H1 (cell line): ENCODE measurements around the gene USP30. TPM values are rescaled to one million over a fixed set of nuclear protein-coding genes. Genes with fewer than 3 reads are reported as not detected.

Experiments
- CTCF ChIA-PET: fragments of 300-600 bp; sonication (Branson Sonifier 250); formaldehyde crosslinking; loops from one replicate; lab custom pipeline; 2021; ENCODE audit not compliant: partially characterized antibody; lab: Charles Lee
- POLR2A ChIA-PET: fragments of 300-600 bp; sonication (Branson Sonifier 250); formaldehyde crosslinking; loops from one replicate; lab custom pipeline; 2021; ENCODE audit warnings: inconsistent platforms; ENCODE audit not compliant: partially characterized antibody; lab: Charles Lee
- DNase-seq, 2 experiments: peaks; one replicate each; pipeline versions ENCODE4 v3.0.0 to v3.0.0-alpha.2; 2010 to 2022; ENCODE audit warnings: low spot score in 2 of 2, low read depth in 1 of 2, mixed read lengths in 1 of 2
- FAIRE-seq: peaks from 2 replicates; lab custom pipeline; 2011; peaks lifted over from hg19 to GRCh38; lab: Jason Lieb, UNC
- H2AFZ ChIP-seq: 2 replicates; pipeline ENCODE4 v1.8.1; 2012; ENCODE audit warnings: low read length, inconsistent platforms
- H2AK5ac ChIP-seq: 2 replicates; pipeline ENCODE4 v1.6.1; 2013; ENCODE audit warnings: low read depth, low read length
- H2BK120ac ChIP-seq: replicated peaks from 2 replicates; pipeline ENCODE3; 2013; ENCODE audit warnings: low read depth, low read length, inconsistent platforms
- H2BK12ac ChIP-seq: 2 replicates; pipeline ENCODE4 v1.6.1; 2013; ENCODE audit warnings: low read depth, low read length
- H2BK15ac ChIP-seq: 2 replicates; pipeline ENCODE4 v1.6.1; 2013; ENCODE audit warnings: low read length
- H2BK20ac ChIP-seq: 2 replicates; pipeline ENCODE4 v1.6.1; 2013; ENCODE audit warnings: low read length
- H2BK5ac ChIP-seq: 2 replicates; pipeline ENCODE4 v1.6.1; 2013; ENCODE audit warnings: low read depth, low read length
- H3K14ac ChIP-seq: 2 replicates; pipeline ENCODE4 v1.6.1; 2013; ENCODE audit warnings: inconsistent platforms; ENCODE audit not compliant: insufficient read length
- H3K18ac ChIP-seq: 2 replicates; pipeline ENCODE4 v1.6.1; 2013; ENCODE audit warnings: low read length; ENCODE audit errors: extremely low read depth
- H3K23ac ChIP-seq: 2 replicates; pipeline ENCODE4 v1.6.1; 2013; ENCODE audit warnings: inconsistent platforms; ENCODE audit not compliant: insufficient read length
- H3K23me2 ChIP-seq: 2 replicates; pipeline ENCODE4 v1.6.1; 2013; ENCODE audit warnings: low read depth, low read length
- H3K27ac ChIP-seq: 2 replicates; pipeline ENCODE4 v1.6.1; 2011; ENCODE audit warnings: low read depth, low read length, inconsistent platforms
- H3K27me3 ChIP-seq, 4 experiments: replicated peaks in 1 of 4; 1 replicate in 1 of 4; 2 replicates in 3 of 4; pipeline versions ENCODE4 v1.6.1 to v1.8.1; 2011 to 2013; ENCODE audit warnings: low read length in 3 of 4, mild to moderate bottlenecking in 3 of 4, inconsistent platforms in 2 of 4, mixed read lengths in 2 of 4, moderate library complexity in 1 of 4; ENCODE audit not compliant: control insufficient read depth in 3 of 4, insufficient read depth in 3 of 4; ENCODE audit errors: extremely low read depth in 1 of 4
- H3K36me3 ChIP-seq, 4 experiments: 2 replicates each; pipeline versions ENCODE4 v1.6.1 to v1.8.1; 2011 to 2013; ENCODE audit warnings: mild to moderate bottlenecking in 4 of 4, low read length in 3 of 4, moderate library complexity in 2 of 4, control low read depth in 1 of 4, inconsistent platforms in 1 of 4; ENCODE audit not compliant: insufficient read depth in 4 of 4, control insufficient read depth in 2 of 4
- H3K4ac ChIP-seq: replicated peaks from 2 replicates; pipeline ENCODE3; 2013; ENCODE audit warnings: low read length, low read depth, mixed read lengths, inconsistent platforms; ENCODE audit not compliant: insufficient read length
- H3K4me1 ChIP-seq, 4 experiments: replicated peaks in 1 of 4; 1 replicate in 1 of 4; 2 replicates in 3 of 4; pipeline versions ENCODE4 v1.6.1 to v1.8.1; 2011 to 2013; ENCODE audit warnings: low read length in 3 of 4, inconsistent platforms in 2 of 4, mixed read lengths in 1 of 4; ENCODE audit not compliant: insufficient read depth in 4 of 4, control insufficient read depth in 3 of 4
- H3K4me2 ChIP-seq, 2 experiments: 2 replicates each; pipeline versions ENCODE4 v1.6.1 to v1.8.1; 2011 to 2013; ENCODE audit warnings: low read depth in 2 of 2, low read length in 2 of 2, control low read depth in 1 of 2, inconsistent platforms in 1 of 2, mild to moderate bottlenecking in 1 of 2; ENCODE audit not compliant: insufficient read depth in 1 of 2
- H3K4me3 ChIP-seq, 4 experiments: fragments of 200-600, 300-600 bp in 1 of 4; sonication (generic), shearing (Covaris generic), sonication (Bioruptor Twin) in 1 of 4; 2 replicates each; pipeline versions ENCODE4 v1.5.1 to v1.8.1; 2011 to 2016; ENCODE audit warnings: low read length in 4 of 4, low read depth in 3 of 4, control low read depth in 2 of 4, inconsistent platforms in 2 of 4, mild to moderate bottlenecking in 2 of 4, mixed read lengths in 1 of 4, moderate library complexity in 1 of 4; ENCODE audit not compliant: insufficient read depth in 2 of 4; ENCODE audit errors: extremely low read depth in 1 of 4
- H3K56ac ChIP-seq: replicated peaks from 2 replicates; pipeline ENCODE3; 2013; ENCODE audit warnings: low read depth, mild to moderate bottlenecking, mixed read lengths, low read length, inconsistent platforms; ENCODE audit not compliant: insufficient read length
- H3K79me1 ChIP-seq: 2 replicates; pipeline ENCODE4 v1.6.1; 2013; ENCODE audit warnings: low read depth, low read length, control low read depth
- H3K79me2 ChIP-seq, 2 experiments: 2 replicates each; pipeline versions ENCODE4 v1.6.1 to v1.8.1; 2012 to 2013; ENCODE audit warnings: low read length in 2 of 2, mild to moderate bottlenecking in 2 of 2, inconsistent platforms in 1 of 2; ENCODE audit not compliant: insufficient read depth in 2 of 2, control insufficient read depth in 1 of 2
- H3K9ac ChIP-seq, 4 experiments: replicated peaks in 1 of 4; 1 replicate in 1 of 4; 2 replicates in 3 of 4; pipeline versions ENCODE4 v1.6.1 to v1.8.1; 2011 to 2013; ENCODE audit warnings: low read depth in 3 of 4, low read length in 3 of 4, control low read depth in 2 of 4, mild to moderate bottlenecking in 2 of 4, moderate library complexity in 2 of 4, inconsistent platforms in 1 of 4; ENCODE audit errors: extremely low read depth in 1 of 4
- H3K9me3 ChIP-seq, 2 experiments: 2 replicates each; pipeline versions ENCODE4 v1.6.1 to v1.8.1; 2012 to 2013; ENCODE audit warnings: mild to moderate bottlenecking in 2 of 2, moderate library complexity in 2 of 2, control low read depth in 1 of 2, inconsistent platforms in 1 of 2, low read depth in 1 of 2, low read length in 1 of 2, mixed read lengths in 1 of 2; ENCODE audit not compliant: insufficient read depth in 2 of 2
- H4K20me1 ChIP-seq, 2 experiments: replicated peaks in 1 of 2; 2 replicates each; pipeline versions ENCODE3 to v1.8.1; 2011 to 2013; ENCODE audit warnings: inconsistent platforms in 2 of 2, low read length in 2 of 2, mild to moderate bottlenecking in 1 of 2; ENCODE audit not compliant: insufficient read depth in 2 of 2, control insufficient read depth in 1 of 2
- H4K5ac ChIP-seq: 2 replicates; pipeline ENCODE4 v1.6.1; 2013; ENCODE audit warnings: low read length, low read depth, mixed read lengths, inconsistent platforms; ENCODE audit not compliant: insufficient read length
- H4K8ac ChIP-seq: 2 replicates; pipeline ENCODE4 v1.8.0; 2013; ENCODE audit warnings: mild to moderate bottlenecking, moderate library complexity, low read length, inconsistent platforms; ENCODE audit not compliant: insufficient read depth; ENCODE audit errors: extremely low read depth
- H4K91ac ChIP-seq: replicated peaks from 2 replicates; pipeline ENCODE3; 2013; ENCODE audit warnings: low read length, mixed read lengths, inconsistent platforms; ENCODE audit not compliant: insufficient read length
- CBX8 ChIP-seq: fragments of 300-800, 300-1000 bp; sonication (generic); IDR thresholded peaks from 2 replicates; pipeline ENCODE4 v1.7.1; 2016; ENCODE audit warnings: low read depth, low read length, borderline replicate concordance
- CEBPB ChIP-seq: IDR thresholded peaks from 2 replicates; pipeline ENCODE4 v1.6.1; 2012; ENCODE audit warnings: low read depth, low read length
- CHD2 ChIP-seq: IDR thresholded peaks from 2 replicates; pipeline ENCODE4 v1.6.1; 2012; ENCODE audit warnings: low read length, improper control_type of control experiment
- E2F6 ChIP-seq: IDR thresholded peaks from 2 replicates; pipeline ENCODE4 v1.6.1; 2012; ENCODE audit warnings: inconsistent platforms
- FOSL1 ChIP-seq: IDR thresholded peaks from 2 replicates; pipeline ENCODE4 v1.6.1; 2011; ENCODE audit warnings: mild to moderate bottlenecking, low read depth, low read length, moderate library complexity; ENCODE audit not compliant: insufficient read depth
- GABPA ChIP-seq: IDR thresholded peaks from 2 replicates; pipeline ENCODE4 v1.6.1; 2011; ENCODE audit warnings: mild to moderate bottlenecking, low read length, moderate library complexity, borderline replicate concordance; ENCODE audit not compliant: insufficient read depth
- KDM5A ChIP-seq: fragments of 200-600 bp; IDR thresholded peaks from 2 replicates; pipeline ENCODE4 v1.7.1; 2012; ENCODE audit warnings: mild to moderate bottlenecking, low read length, inconsistent platforms, mixed read lengths
- MAX ChIP-seq: IDR thresholded peaks from 2 replicates; pipeline ENCODE4 v1.6.1; 2012; ENCODE audit warnings: inconsistent platforms
- NRF1 ChIP-seq: IDR thresholded peaks from 2 replicates; pipeline ENCODE4 v1.6.1; 2011; ENCODE audit warnings: mild to moderate bottlenecking, low read depth, low read length, improper control_type of control experiment
- RFX5 ChIP-seq: IDR thresholded peaks from 2 replicates; pipeline ENCODE4 v1.6.1; 2011; ENCODE audit warnings: low read depth, low read length, improper control_type of control experiment, borderline replicate concordance
- SP4 ChIP-seq: IDR thresholded peaks from 2 replicates; pipeline ENCODE4 v1.6.1; 2012; ENCODE audit warnings: low read length, inconsistent platforms
- SUZ12 ChIP-seq: fragments of 200-600 bp; sonication (generic); IDR thresholded peaks from 2 replicates; pipeline ENCODE4 v1.6.1; 2012; ENCODE audit warnings: mild to moderate bottlenecking, inconsistent platforms, low read length, moderate library complexity, mixed read lengths
- ZNF274 ChIP-seq: IDR thresholded peaks from 2 replicates; pipeline ENCODE4 v1.7.0; 2012; ENCODE audit warnings: low read length, borderline replicate concordance; ENCODE audit errors: extremely low read depth
- WGBS, 2 experiments: shearing (Covaris generic) in 1 of 2; methylation state at CpG; one replicate each; pipeline versions ENCODE4 v1.1.6 to v1.1.7; 2013 to 2015; ENCODE audit warnings: low lambda C conversion rate in 2 of 2, mixed read lengths in 2 of 2, inconsistent platforms in 1 of 2, low coverage in 1 of 2, missing lambda C conversion rate in 1 of 2; ENCODE audit not compliant: insufficient replicate concordance in 2 of 2, insufficient coverage in 1 of 2, insufficient read length in 1 of 2; ENCODE audit errors: extremely low coverage in 1 of 2, missing lambda C conversion rate in 1 of 2; 5-methylcytosine and 5-hydroxymethylcytosine counted together
- polyA plus RNA-seq, 7 experiments: library from polyadenylated mRNA; depleted of rRNA in 3 of 7; stranded (reverse) in 5 of 7; unstranded in 2 of 7; fragments of >200 nt in 5 of 7; fragments of 200-250 nt in 2 of 7; gene quantifications; 1 replicate in 5 of 7; 2 replicates in 1 of 7; 4 replicates in 1 of 7; pipeline versions ENCODE4 v1.2.1 to v1.2.3, GENCODE V29; 2011 to 2013; ENCODE audit warnings: missing spikeins in 2 of 7, mixed read lengths in 2 of 7
- total RNA-seq: library from RNA; stranded (reverse); fragmentation: NEBNext Ultra II Directional; extraction: Animal tissue kit (Norgen Biotek cat#: 25700); gene quantifications from 2 replicates; pipeline ENCODE4 v1.2.1, GENCODE V29; 2021

USP30 gene
- total and polyA plus RNA-seq, 2 of the 8 experiments (the other 6 are each of a cell fraction or from before 2014, with no cell fraction given): 7.0 to 12.2 TPM

GRCh38 chr12:109120557-109120956, 68.2 kb downstream of the USP30 start:
- no peak overlapping the region for H3K23ac ChIP-seq
- no peak overlapping the region for H2BK120ac ChIP-seq
- H3K79me1 ChIP-seq: no peaks in the 10 kb centered on the region
- H3K4me1 ChIP-seq: peaks cover under 1 to 7% (median 4%) of the 10 kb centered on the region in 4 experiments; a peak in 4 of 7 replicates
- no peak overlapping the region for H3K27ac ChIP-seq
- ChIA-PET POLR2A (interaction anchor here (0.9 kb wide), 1 partner anchor 17 kb away, joined by 5 read pairs; no protein-coding TSS in a partner anchor), CTCF (interaction anchor here (0.6 to 5.0 kb wide), 4 partner anchors 8 to 473 kb away, joined by 3 to 29 read pairs (median 3); no protein-coding TSS in a partner anchor)
- no peak overlapping the region for H2AK5ac ChIP-seq
- FAIRE-seq: no peak
- no peak overlapping the region for H2BK5ac ChIP-seq
- H2AFZ ChIP-seq: no peak overlapping the region
- no peaks in the 10 kb centered on the region for H3K23me2 ChIP-seq
- no peak overlapping the region for H4K8ac ChIP-seq
- 79% methylated on average over 4 of the region's 4 CpGs; no CpG with 5 or more reads in 1 of the 2 experiments for WGBS, 2 experiments
- H4K20me1 ChIP-seq: no peaks in the 10 kb centered on the region
- H2BK15ac ChIP-seq: no peak overlapping the region
- TF ChIP-seq CEBPB: no peak
- no peak for TF ChIP-seq RFX5
- no peak for TF ChIP-seq CHD2
- no peak for TF ChIP-seq FOSL1
- TF ChIP-seq E2F6: no peak
- TF ChIP-seq SUZ12: no peak
- no peak for TF ChIP-seq CBX8
- no peak for TF ChIP-seq GABPA
- no peak for TF ChIP-seq SP4
- TF ChIP-seq KDM5A: no peak
- TF ChIP-seq NRF1: no peak
- no peak for TF ChIP-seq ZNF274
- no peak for TF ChIP-seq MAX
- no peaks in the 10 kb centered on the region for H3K36me3 ChIP-seq
- no peak overlapping the region for H3K56ac ChIP-seq
- no peaks in the 10 kb centered on the region for H3K79me2 ChIP-seq
- H3K4ac ChIP-seq: no peak overlapping the region
- H4K5ac ChIP-seq: no peak overlapping the region
- no peak overlapping the region for H4K91ac ChIP-seq
- H3K4me2 ChIP-seq: no peak overlapping the region
- no peak overlapping the region for H3K4me3 ChIP-seq
- no peaks in the 10 kb centered on the region for H3K9me3 ChIP-seq
- DNase-seq: no peak
- H2BK20ac ChIP-seq: no peak overlapping the region
- no peak overlapping the region for H3K9ac ChIP-seq
- no peak overlapping the region for H2BK12ac ChIP-seq
- no peaks in the 10 kb centered on the region; a peak in 1 of 7 replicates for H3K27me3 ChIP-seq
- no peak overlapping the region for H3K14ac ChIP-seq
- H3K18ac ChIP-seq: no peak overlapping the region
